ENCODE results near the gene TMEM231. TPM values are rescaled to one million over a fixed set of nuclear protein-coding genes. Genes with fewer than 3 reads are reported as not detected.
"Not testable (repeated sequence)": the region's sequence is repeated elsewhere in the genome, so short reads cannot be mapped to it uniquely, and the experiment has no call there.

The TMEM231 gene
- total RNA-seq, 2 donors from 2014 or later, result 5.3 to 7.5 TPM

DNA sequence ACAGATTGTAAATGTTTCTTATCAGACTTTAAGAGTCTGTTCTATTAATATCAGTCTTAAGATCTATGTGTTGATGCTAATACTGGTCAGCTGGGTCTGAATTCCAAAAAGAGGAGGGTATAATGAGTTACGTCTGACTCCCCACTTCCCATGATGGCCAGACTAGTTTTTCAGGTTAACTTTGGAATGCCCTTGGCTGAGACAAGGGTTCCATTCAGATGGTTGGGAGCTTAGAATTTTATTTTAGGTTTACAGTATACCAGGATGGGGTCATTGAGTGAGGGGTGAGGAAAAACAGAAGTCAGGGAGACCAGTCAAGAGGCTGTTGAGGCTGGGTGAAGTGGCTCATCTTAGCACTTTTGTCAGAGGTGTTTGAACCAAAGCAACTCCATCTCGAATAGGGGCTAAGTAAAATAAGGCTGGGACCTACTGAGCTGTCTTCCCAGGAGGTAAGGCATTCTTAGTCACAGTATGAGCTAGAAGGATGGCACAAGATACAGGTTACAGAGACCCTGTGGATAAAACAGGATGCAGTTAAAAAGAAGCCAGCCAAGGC is 2.9 kb upstream of the TMEM231 start:
- ATAC-seq (no peak), DNase-seq (no peak)
- no peaks in the 10 kb centered on the region for H3K9me3 ChIP-seq (ENCODE audit: control insufficient read depth, low read length, poor library complexity, severe bottlenecking)
- peaks cover 8% of the 10 kb centered on the region for H3K4me1 Mint-ChIP-seq
- H3K36me3 Mint-ChIP-seq (ENCODE audit: low read depth), result no peaks in the 10 kb centered on the region
- peaks cover 16% of the 10 kb centered on the region for H3K27me3 Mint-ChIP-seq
- H3K27ac Mint-ChIP-seq, result no peak overlapping the region
- H3K4me3 Mint-ChIP-seq, result no peak overlapping the region

DNA sequence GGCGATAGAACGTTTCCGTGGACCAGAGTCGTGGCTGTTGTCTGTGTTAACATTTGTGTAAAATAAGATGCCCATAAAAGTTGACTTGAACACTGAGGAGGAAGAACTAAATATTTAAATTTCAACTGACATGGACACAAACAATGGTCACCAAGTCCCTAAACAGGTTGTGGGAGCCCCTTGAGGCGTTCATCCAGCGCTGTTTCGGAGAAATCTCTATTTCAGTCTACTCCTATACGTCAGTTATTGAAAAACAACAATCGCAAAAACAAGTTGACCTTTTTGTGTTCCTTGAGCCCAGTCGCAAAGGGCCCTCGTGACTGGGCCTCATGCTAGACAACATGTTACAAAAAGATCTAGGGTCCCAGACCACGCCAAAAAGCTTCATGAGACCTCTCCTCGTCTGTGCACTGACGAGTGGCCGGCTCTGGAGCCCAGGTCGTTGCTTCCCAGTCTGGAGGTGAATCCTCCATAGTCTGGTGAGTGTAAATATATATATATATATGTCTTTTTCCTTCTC is 439 bp upstream of the TMEM231 start:
- Mint-ChIP-seq H3K27me3 (no peaks in the 10 kb centered on the region), H3K36me3 (ENCODE audit: low read depth) (no peaks in the 10 kb centered on the region), H3K4me1 (peaks cover 8% of the 10 kb centered on the region), H3K27ac (peak overlapping the region; percentile 88), H3K4me3 (peak overlapping the region; percentile 96)
- DNase-seq, result no peak
- ATAC-seq, result no peak
- H3K9me3 ChIP-seq (ENCODE audit: control insufficient read depth, low read length, poor library complexity, severe bottlenecking), result no peaks in the 10 kb centered on the region

DNA sequence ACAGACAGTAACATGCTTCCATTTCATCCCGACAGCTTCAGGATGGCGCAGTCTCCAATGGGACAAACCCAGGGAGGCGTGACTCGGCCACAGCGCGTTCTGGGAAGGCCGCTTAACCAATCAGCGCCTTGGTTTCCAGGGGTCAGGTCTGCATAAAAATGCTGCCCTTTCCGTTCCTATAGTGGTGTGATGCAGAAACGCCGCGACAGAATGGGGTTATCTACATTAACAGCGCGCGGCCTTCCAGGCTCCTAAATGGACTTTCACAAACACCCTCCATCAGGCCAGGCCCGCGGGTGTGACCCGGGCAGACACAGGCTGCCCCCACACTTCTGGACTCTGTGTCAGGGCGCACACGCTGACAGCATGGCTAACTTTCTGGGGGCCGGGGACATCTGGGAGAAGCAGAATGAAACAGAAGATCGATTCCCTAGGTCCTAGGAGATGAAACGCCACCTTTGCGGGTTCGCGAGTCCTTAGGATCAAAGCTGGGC is 792 bp downstream of the TMEM231 start:
- Mint-ChIP-seq H3K36me3 (ENCODE audit: low read depth) (no peaks in the 10 kb centered on the region), H3K4me1 (peaks cover 8% of the 10 kb centered on the region), H3K4me3 (peak overlapping the region; percentile 96), H3K27ac (peak overlapping the region; percentile 88), H3K27me3 (no peaks in the 10 kb centered on the region)
- H3K9me3 ChIP-seq (ENCODE audit: control insufficient read depth, low read length, poor library complexity, severe bottlenecking), result no peaks in the 10 kb centered on the region
- ATAC-seq, result no peak
- DNase-seq, result no peak

DNA sequence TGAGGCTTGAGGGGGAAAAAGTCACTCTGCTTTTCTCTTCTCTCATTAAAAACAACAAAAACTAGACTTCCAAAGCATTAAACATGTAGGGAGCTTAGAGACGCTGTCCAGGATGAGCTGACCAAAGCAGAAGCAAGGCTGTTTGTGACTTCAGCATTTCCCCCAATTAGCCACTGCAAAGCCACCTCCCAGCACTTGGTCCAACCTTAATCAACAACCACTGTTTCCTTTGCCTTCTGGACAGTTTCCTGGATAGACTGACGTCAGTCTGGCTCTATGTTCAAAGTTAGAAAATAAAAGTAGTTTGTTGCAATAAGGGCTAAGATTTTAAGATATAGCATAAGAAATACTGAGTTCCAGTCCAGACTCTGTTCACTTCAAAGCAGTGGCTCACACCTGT is 3.1 kb downstream of the TMEM231 start:
- Mint-ChIP-seq H3K27ac (no peak overlapping the region), H3K4me3 (no peak overlapping the region), H3K36me3 (ENCODE audit: low read depth) (no peaks in the 10 kb centered on the region), H3K4me1 (peaks cover 12% of the 10 kb centered on the region), H3K27me3 (no peaks in the 10 kb centered on the region)
- ATAC-seq, result no peak
- no peaks in the 10 kb centered on the region for H3K9me3 ChIP-seq (ENCODE audit: control insufficient read depth, low read length, poor library complexity, severe bottlenecking)
- DNase-seq, result no peak

DNA sequence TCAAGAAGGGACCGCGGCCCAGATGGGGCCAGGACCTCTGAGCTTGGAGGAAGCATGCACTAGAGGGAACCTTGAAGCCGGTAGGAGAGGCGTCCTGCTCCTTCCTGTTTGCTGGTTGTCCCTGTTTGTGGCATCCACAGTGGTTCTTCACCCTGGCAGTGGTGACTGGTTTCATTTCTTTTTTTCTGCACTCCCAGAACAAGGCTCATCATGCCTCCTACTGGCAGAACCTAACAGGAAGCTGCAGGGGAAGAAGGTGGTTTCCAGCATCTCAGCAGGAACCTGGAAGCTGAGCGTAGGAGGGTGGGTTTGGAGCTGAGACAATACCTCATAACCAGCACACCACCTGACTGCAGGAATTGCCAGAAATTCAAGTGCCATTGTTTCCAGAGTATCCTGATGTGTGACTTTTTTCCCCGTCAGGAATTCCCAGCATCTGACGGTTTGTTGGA is 5.8 kb downstream of the TMEM231 start:
- Mint-ChIP-seq H3K27me3 (no peaks in the 10 kb centered on the region), H3K36me3 (ENCODE audit: low read depth) (no peaks in the 10 kb centered on the region), H3K27ac (no peak overlapping the region), H3K4me1 (peaks cover 5% of the 10 kb centered on the region), H3K4me3 (no peak overlapping the region)
- ATAC-seq (peak; percentile 78), DNase-seq (no peak)
- H3K9me3 ChIP-seq (ENCODE audit: control insufficient read depth, low read length, poor library complexity, severe bottlenecking), result no peaks in the 10 kb centered on the region

DNA sequence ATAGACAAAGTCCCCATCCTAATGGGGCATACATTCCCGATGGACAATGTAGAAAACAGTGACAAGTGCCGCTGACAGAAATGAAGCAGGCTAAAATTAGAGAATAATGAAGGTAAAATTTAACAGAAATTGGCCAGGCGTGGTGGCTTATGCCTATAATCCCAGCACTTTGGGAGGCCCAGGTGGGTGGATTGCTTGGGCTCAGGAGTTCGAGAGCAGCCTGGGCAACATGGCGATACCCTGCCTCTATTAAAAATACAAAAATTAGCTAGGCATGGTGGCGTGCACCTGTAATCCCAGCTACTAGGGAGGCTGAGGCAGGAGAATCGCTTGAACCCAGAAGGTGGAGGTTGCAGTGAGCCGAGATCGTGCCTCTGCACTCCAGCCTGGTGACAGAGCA is 7.6 kb downstream of the TMEM231 start:
- H3K36me3 Mint-ChIP-seq (ENCODE audit: low read depth); ATAC-seq; DNase-seq: not testable (repeated sequence)

DNA sequence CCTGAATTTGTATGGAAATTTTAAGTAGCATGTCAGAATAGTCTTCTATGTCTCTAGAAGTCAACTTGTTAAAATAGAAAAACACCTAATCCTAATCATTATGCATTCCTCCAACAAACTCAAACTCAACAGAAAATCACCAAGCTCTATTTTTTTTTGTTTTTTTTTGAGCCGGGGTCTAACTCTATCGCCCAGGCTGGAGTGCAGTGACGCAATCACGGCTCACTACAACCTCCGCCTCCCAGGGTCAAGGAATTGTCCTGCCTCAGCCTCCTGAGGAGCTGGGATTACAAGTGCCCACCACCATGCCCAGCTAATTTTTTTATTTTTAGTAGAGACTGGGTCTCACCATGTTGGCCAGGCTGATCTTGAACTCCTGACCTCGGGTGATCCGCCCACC is 9.8 kb downstream of the TMEM231 start:
- no peaks in the 10 kb centered on the region for H3K9me3 ChIP-seq (ENCODE audit: control insufficient read depth, low read length, poor library complexity, severe bottlenecking)
- no peaks in the 10 kb centered on the region for H3K27me3 Mint-ChIP-seq
- H3K4me3 Mint-ChIP-seq, result no peak overlapping the region
- DNase-seq (no peak), ATAC-seq (no peak)
- peaks cover 3% of the 10 kb centered on the region for H3K36me3 Mint-ChIP-seq (ENCODE audit: low read depth)
- H3K4me1 Mint-ChIP-seq, result peaks cover 4% of the 10 kb centered on the region
- H3K27ac Mint-ChIP-seq, result no peak overlapping the region

More for the DNA sequence above, 7.6 kb downstream of the TMEM231 start:
- H3K4me1 Mint-ChIP-seq; H3K9me3 ChIP-seq (ENCODE audit: control insufficient read depth, low read length, poor library complexity, severe bottlenecking); H3K27me3 Mint-ChIP-seq; H3K4me3 Mint-ChIP-seq: not testable (repeated sequence)
- H3K27ac Mint-ChIP-seq, result peak overlapping the region; percentile 21

DNA sequence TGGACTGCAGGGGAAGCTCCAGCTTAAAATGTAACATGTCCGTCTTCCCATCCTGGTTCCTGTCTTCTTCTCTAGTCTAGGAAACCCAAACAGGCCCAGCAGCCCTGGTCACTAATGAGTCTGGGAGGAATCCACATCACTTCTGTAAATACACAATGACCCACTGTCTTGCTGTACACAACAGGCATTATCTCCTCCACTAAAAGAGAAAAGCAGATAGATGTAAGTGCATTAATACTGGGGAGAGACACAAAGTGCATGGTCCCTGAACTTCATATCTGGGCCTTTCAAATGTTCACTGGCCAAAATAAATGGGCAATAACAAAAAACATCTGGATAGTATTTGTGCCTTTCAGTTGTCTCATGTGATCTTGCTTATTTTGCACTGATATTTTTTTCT is 10.2 kb downstream of the TMEM231 start:
- not testable (repeated sequence) for H3K9me3 ChIP-seq (ENCODE audit: control insufficient read depth, low read length, poor library complexity, severe bottlenecking); H3K27me3 Mint-ChIP-seq; H3K27ac Mint-ChIP-seq; H3K4me1 Mint-ChIP-seq; ATAC-seq; H3K4me3 Mint-ChIP-seq; DNase-seq; H3K36me3 Mint-ChIP-seq (ENCODE audit: low read depth)

DNA sequence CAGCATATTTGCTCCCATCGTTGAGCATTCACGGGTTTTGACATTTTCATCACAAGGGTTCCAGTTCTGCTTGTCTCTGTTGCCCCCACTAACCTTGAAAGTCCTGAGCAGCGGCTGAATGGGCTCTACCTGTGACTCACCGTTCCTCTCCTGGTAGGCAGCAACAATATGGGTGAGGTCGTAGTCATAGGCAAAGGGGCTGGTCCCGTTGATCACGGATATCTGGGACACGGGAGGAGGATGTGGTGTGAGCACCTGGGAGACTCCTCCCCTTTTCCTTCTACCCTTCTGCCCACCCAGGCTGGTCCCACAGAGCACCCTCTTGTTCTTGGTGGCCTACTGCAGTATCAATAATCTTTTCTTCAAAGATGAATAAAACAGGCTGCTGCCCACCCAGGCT is 13.6 kb downstream of the TMEM231 start:
- H3K27me3 Mint-ChIP-seq; H3K4me3 Mint-ChIP-seq; ATAC-seq; H3K27ac Mint-ChIP-seq; H3K36me3 Mint-ChIP-seq (ENCODE audit: low read depth); H3K4me1 Mint-ChIP-seq; H3K9me3 ChIP-seq (ENCODE audit: control insufficient read depth, low read length, poor library complexity, severe bottlenecking); DNase-seq: not testable (repeated sequence)

DNA sequence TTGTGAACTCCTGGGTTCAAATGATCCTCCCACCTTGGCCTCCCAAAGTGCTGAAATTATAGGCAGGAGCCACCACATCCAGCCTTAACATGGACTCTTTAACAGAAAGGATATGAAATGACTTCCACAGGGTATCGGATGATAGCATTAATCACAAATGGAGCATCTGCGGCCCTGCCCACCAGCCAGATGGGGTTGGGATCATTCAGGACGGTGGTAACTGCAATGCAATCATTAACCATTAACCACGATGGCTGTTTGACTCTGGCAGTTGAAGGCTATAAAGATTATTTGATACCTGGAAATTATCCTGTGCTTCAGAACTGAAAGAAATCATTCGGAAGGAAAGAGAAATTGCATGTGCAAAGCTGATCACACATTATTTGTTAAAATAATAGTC is 14.8 kb downstream of the TMEM231 start:
- H3K4me3 Mint-ChIP-seq, result no peak overlapping the region
- no peaks in the 10 kb centered on the region for H3K9me3 ChIP-seq (ENCODE audit: control insufficient read depth, low read length, poor library complexity, severe bottlenecking)
- DNase-seq (no peak), ATAC-seq (no peak)
- no peak overlapping the region for H3K27ac Mint-ChIP-seq
- peaks cover 2% of the 10 kb centered on the region for H3K4me1 Mint-ChIP-seq
- H3K36me3 Mint-ChIP-seq (ENCODE audit: low read depth), result peaks cover 3% of the 10 kb centered on the region
- no peaks in the 10 kb centered on the region for H3K27me3 Mint-ChIP-seq

DNA sequence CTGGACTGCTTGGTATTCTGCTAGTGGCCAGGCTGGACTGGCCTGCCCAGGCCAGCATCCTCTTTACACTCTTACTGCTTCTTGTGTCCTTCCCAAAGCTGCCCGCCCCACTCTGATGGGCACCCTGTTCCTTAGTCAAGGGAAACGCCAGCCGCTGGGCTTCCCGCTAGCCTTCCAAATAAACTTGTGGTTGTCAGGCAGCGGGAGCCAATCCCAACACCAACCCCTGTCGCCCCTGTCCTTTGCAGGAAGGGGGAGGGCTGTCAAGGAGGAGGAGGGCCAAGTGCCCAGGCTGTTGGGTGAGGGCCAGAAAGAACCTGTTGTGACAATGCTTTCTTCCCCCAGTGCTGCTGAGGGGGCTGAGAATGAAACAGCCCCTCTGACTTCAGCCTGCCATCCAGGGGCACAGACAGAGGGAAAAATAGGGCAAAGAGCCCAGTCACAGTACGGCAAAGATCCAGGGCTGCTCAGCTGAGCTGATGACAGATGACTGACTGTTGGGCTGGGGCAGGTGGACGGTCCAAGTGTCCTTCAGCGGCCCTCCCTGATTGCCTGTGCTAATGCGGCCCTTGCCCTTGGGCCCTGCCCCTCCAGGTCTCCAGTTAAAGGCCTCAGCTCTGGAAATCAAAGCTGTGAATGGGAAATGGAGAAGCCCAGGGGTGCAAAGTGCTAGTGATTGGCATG is 17.0 kb downstream of the TMEM231 start:
- not testable (repeated sequence) for H3K4me3 Mint-ChIP-seq; H3K27me3 Mint-ChIP-seq; H3K9me3 ChIP-seq (ENCODE audit: control insufficient read depth, low read length, poor library complexity, severe bottlenecking); DNase-seq; H3K36me3 Mint-ChIP-seq (ENCODE audit: low read depth); H3K4me1 Mint-ChIP-seq; H3K27ac Mint-ChIP-seq; ATAC-seq

DNA sequence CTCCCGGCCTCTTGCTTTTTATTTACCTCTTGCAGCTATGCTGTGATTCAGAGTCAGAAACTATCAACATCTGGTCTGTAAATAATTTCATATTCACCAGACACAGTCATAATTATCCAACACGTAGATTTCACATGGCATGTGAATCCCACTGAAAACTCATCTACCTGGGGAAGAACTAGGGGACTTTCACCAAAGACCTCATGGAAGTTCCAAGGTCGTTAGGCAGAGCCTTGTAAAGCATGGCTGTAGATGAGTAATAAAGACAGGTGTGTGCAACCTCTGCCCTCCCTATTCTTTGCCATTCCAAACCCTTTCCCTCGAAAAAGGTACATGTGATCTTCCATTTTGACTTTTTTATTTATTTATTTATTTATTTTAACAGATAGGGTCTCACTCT is 18.3 kb downstream of the TMEM231 start:
- DNase-seq (no peak), ATAC-seq (no peak)
- Mint-ChIP-seq H3K4me1 (peaks cover 2% of the 10 kb centered on the region), H3K36me3 (ENCODE audit: low read depth) (no peaks in the 10 kb centered on the region), H3K4me3 (no peak overlapping the region), H3K27ac (no peak overlapping the region), H3K27me3 (no peaks in the 10 kb centered on the region)
- no peaks in the 10 kb centered on the region for H3K9me3 ChIP-seq (ENCODE audit: control insufficient read depth, low read length, poor library complexity, severe bottlenecking)

DNA sequence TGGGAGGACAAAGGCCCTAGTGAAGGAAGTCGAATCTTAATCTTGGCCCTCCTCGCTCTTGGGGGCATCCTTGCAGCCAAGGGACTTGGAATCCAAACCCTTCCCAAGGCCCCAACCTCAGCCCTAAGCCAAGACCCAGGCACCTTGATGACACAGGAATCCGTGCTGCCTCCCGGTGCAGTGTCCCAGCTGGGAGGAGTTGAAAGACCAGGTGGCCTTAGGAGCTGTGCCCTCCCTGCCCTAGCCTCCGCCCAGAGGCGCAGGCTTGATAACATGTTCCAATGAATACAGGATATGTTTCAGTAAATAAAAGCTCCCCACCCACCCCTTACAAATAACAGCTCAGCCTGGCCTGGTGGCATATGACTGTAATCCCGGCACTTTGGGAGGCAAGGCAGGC is 20.2 kb downstream of the TMEM231 start, which contains the start of gene CHST5:
CHST5 (minus strand) TSS at position 208 of the 400 bp plus-strand sequence. CDS start 5,724 bp downstream, outside the sequence.
- Mint-ChIP-seq H3K27ac (no peak within 1 kb of the TSS), H3K4me3 (no peak within 1 kb of the TSS), H3K27me3 (peaks cover 5% of the 10 kb centered on the region), H3K36me3 (ENCODE audit: low read depth) (no peaks in the 10 kb centered on the region), H3K4me1 (peaks cover 2% of the 10 kb centered on the region)
- ATAC-seq (no peak), DNase-seq (no peak)
- H3K9me3 ChIP-seq (ENCODE audit: control insufficient read depth, low read length, poor library complexity, severe bottlenecking), result no peaks in the 10 kb centered on the region

Measured in T-helper 17 cell (primary cell).